H1 (cell line): ENCODE results near the gene CBFA2T2. TPM values are rescaled to one million over a fixed set of nuclear protein-coding genes. Genes with fewer than 3 reads are reported as not detected.

Source experiments
- CTCF ChIA-PET: fragments of 300-600 bp; sonication (Branson Sonifier 250); formaldehyde crosslinking; loops from one replicate; lab custom pipeline; 2021; ENCODE audit not compliant: partially characterized antibody; lab: Charles Lee
- POLR2A ChIA-PET: fragments of 300-600 bp; sonication (Branson Sonifier 250); formaldehyde crosslinking; loops from one replicate; lab custom pipeline; 2021; ENCODE audit warnings: inconsistent platforms; ENCODE audit not compliant: partially characterized antibody; lab: Charles Lee
- DNase-seq, 2 experiments: peaks; one replicate each; pipeline versions ENCODE4 v3.0.0 to v3.0.0-alpha.2; 2010 to 2022; ENCODE audit warnings: low spot score in 2 of 2, low read depth in 1 of 2, mixed read lengths in 1 of 2
- FAIRE-seq: peaks from 2 replicates; lab custom pipeline; 2011; peaks lifted over from hg19 to GRCh38; lab: Jason Lieb, UNC
- H2AFZ ChIP-seq: 2 replicates; pipeline ENCODE4 v1.8.1; 2012; ENCODE audit warnings: low read length, inconsistent platforms
- H2AK5ac ChIP-seq: 2 replicates; pipeline ENCODE4 v1.6.1; 2013; ENCODE audit warnings: low read depth, low read length
- H2BK120ac ChIP-seq: replicated peaks from 2 replicates; pipeline ENCODE3; 2013; ENCODE audit warnings: low read depth, low read length, inconsistent platforms
- H2BK12ac ChIP-seq: 2 replicates; pipeline ENCODE4 v1.6.1; 2013; ENCODE audit warnings: low read depth, low read length
- H2BK15ac ChIP-seq: 2 replicates; pipeline ENCODE4 v1.6.1; 2013; ENCODE audit warnings: low read length
- H2BK20ac ChIP-seq: 2 replicates; pipeline ENCODE4 v1.6.1; 2013; ENCODE audit warnings: low read length
- H2BK5ac ChIP-seq: 2 replicates; pipeline ENCODE4 v1.6.1; 2013; ENCODE audit warnings: low read depth, low read length
- H3K14ac ChIP-seq: 2 replicates; pipeline ENCODE4 v1.6.1; 2013; ENCODE audit warnings: inconsistent platforms; ENCODE audit not compliant: insufficient read length
- H3K18ac ChIP-seq: 2 replicates; pipeline ENCODE4 v1.6.1; 2013; ENCODE audit warnings: low read length; ENCODE audit errors: extremely low read depth
- H3K23ac ChIP-seq: 2 replicates; pipeline ENCODE4 v1.6.1; 2013; ENCODE audit warnings: inconsistent platforms; ENCODE audit not compliant: insufficient read length
- H3K23me2 ChIP-seq: 2 replicates; pipeline ENCODE4 v1.6.1; 2013; ENCODE audit warnings: low read depth, low read length
- H3K27ac ChIP-seq: 2 replicates; pipeline ENCODE4 v1.6.1; 2011; ENCODE audit warnings: low read depth, low read length, inconsistent platforms
- H3K27me3 ChIP-seq, 4 experiments: replicated peaks in 1 of 4; 1 replicate in 1 of 4; 2 replicates in 3 of 4; pipeline versions ENCODE4 v1.6.1 to v1.8.1; 2011 to 2013; ENCODE audit warnings: low read length in 3 of 4, mild to moderate bottlenecking in 3 of 4, inconsistent platforms in 2 of 4, mixed read lengths in 2 of 4, moderate library complexity in 1 of 4; ENCODE audit not compliant: control insufficient read depth in 3 of 4, insufficient read depth in 3 of 4; ENCODE audit errors: extremely low read depth in 1 of 4
- H3K36me3 ChIP-seq, 4 experiments: 2 replicates each; pipeline versions ENCODE4 v1.6.1 to v1.8.1; 2011 to 2013; ENCODE audit warnings: mild to moderate bottlenecking in 4 of 4, low read length in 3 of 4, moderate library complexity in 2 of 4, control low read depth in 1 of 4, inconsistent platforms in 1 of 4; ENCODE audit not compliant: insufficient read depth in 4 of 4, control insufficient read depth in 2 of 4
- H3K4ac ChIP-seq: replicated peaks from 2 replicates; pipeline ENCODE3; 2013; ENCODE audit warnings: low read length, low read depth, mixed read lengths, inconsistent platforms; ENCODE audit not compliant: insufficient read length
- H3K4me1 ChIP-seq, 4 experiments: replicated peaks in 1 of 4; 1 replicate in 1 of 4; 2 replicates in 3 of 4; pipeline versions ENCODE4 v1.6.1 to v1.8.1; 2011 to 2013; ENCODE audit warnings: low read length in 3 of 4, inconsistent platforms in 2 of 4, mixed read lengths in 1 of 4; ENCODE audit not compliant: insufficient read depth in 4 of 4, control insufficient read depth in 3 of 4
- H3K4me2 ChIP-seq, 2 experiments: 2 replicates each; pipeline versions ENCODE4 v1.6.1 to v1.8.1; 2011 to 2013; ENCODE audit warnings: low read depth in 2 of 2, low read length in 2 of 2, control low read depth in 1 of 2, inconsistent platforms in 1 of 2, mild to moderate bottlenecking in 1 of 2; ENCODE audit not compliant: insufficient read depth in 1 of 2
- H3K4me3 ChIP-seq, 4 experiments: fragments of 200-600, 300-600 bp in 1 of 4; sonication (generic), shearing (Covaris generic), sonication (Bioruptor Twin) in 1 of 4; 2 replicates each; pipeline versions ENCODE4 v1.5.1 to v1.8.1; 2011 to 2016; ENCODE audit warnings: low read length in 4 of 4, low read depth in 3 of 4, control low read depth in 2 of 4, inconsistent platforms in 2 of 4, mild to moderate bottlenecking in 2 of 4, mixed read lengths in 1 of 4, moderate library complexity in 1 of 4; ENCODE audit not compliant: insufficient read depth in 2 of 4; ENCODE audit errors: extremely low read depth in 1 of 4
- H3K56ac ChIP-seq: replicated peaks from 2 replicates; pipeline ENCODE3; 2013; ENCODE audit warnings: low read depth, mild to moderate bottlenecking, mixed read lengths, low read length, inconsistent platforms; ENCODE audit not compliant: insufficient read length
- H3K79me1 ChIP-seq: 2 replicates; pipeline ENCODE4 v1.6.1; 2013; ENCODE audit warnings: low read depth, low read length, control low read depth
- H3K79me2 ChIP-seq, 2 experiments: 2 replicates each; pipeline versions ENCODE4 v1.6.1 to v1.8.1; 2012 to 2013; ENCODE audit warnings: low read length in 2 of 2, mild to moderate bottlenecking in 2 of 2, inconsistent platforms in 1 of 2; ENCODE audit not compliant: insufficient read depth in 2 of 2, control insufficient read depth in 1 of 2
- H3K9ac ChIP-seq, 4 experiments: replicated peaks in 1 of 4; 1 replicate in 1 of 4; 2 replicates in 3 of 4; pipeline versions ENCODE4 v1.6.1 to v1.8.1; 2011 to 2013; ENCODE audit warnings: low read depth in 3 of 4, low read length in 3 of 4, control low read depth in 2 of 4, mild to moderate bottlenecking in 2 of 4, moderate library complexity in 2 of 4, inconsistent platforms in 1 of 4; ENCODE audit errors: extremely low read depth in 1 of 4
- H3K9me3 ChIP-seq, 2 experiments: 2 replicates each; pipeline versions ENCODE4 v1.6.1 to v1.8.1; 2012 to 2013; ENCODE audit warnings: mild to moderate bottlenecking in 2 of 2, moderate library complexity in 2 of 2, control low read depth in 1 of 2, inconsistent platforms in 1 of 2, low read depth in 1 of 2, low read length in 1 of 2, mixed read lengths in 1 of 2; ENCODE audit not compliant: insufficient read depth in 2 of 2
- H4K20me1 ChIP-seq, 2 experiments: replicated peaks in 1 of 2; 2 replicates each; pipeline versions ENCODE3 to v1.8.1; 2011 to 2013; ENCODE audit warnings: inconsistent platforms in 2 of 2, low read length in 2 of 2, mild to moderate bottlenecking in 1 of 2; ENCODE audit not compliant: insufficient read depth in 2 of 2, control insufficient read depth in 1 of 2
- H4K5ac ChIP-seq: 2 replicates; pipeline ENCODE4 v1.6.1; 2013; ENCODE audit warnings: low read length, low read depth, mixed read lengths, inconsistent platforms; ENCODE audit not compliant: insufficient read length
- H4K8ac ChIP-seq: 2 replicates; pipeline ENCODE4 v1.8.0; 2013; ENCODE audit warnings: mild to moderate bottlenecking, moderate library complexity, low read length, inconsistent platforms; ENCODE audit not compliant: insufficient read depth; ENCODE audit errors: extremely low read depth
- H4K91ac ChIP-seq: replicated peaks from 2 replicates; pipeline ENCODE3; 2013; ENCODE audit warnings: low read length, mixed read lengths, inconsistent platforms; ENCODE audit not compliant: insufficient read length
- ASH2L ChIP-seq: fragments of 200-600, 300-600 bp; sonication (generic); IDR thresholded peaks from one replicate; pipeline ENCODE4 v1.7.1; 2017; ENCODE audit warnings: low read length
- GTF2F1 ChIP-seq: IDR thresholded peaks from 2 replicates; pipeline ENCODE4 v1.6.1; 2012; ENCODE audit warnings: low read depth, low read length, improper control_type of control experiment, borderline replicate concordance
- JUND ChIP-seq: IDR thresholded peaks from 2 replicates; pipeline ENCODE4 v1.6.1; 2011; ENCODE audit warnings: mild to moderate bottlenecking, improper control_type of control experiment, low read length
- KDM1A ChIP-seq: fragments of 200-600, 300-600 bp; sonication (generic); IDR thresholded peaks from 2 replicates; pipeline ENCODE4 v1.7.1; 2016; ENCODE audit warnings: mild to moderate bottlenecking, low read length, borderline replicate concordance
- KDM4A ChIP-seq: IDR thresholded peaks from one replicate; pipeline ENCODE4 v1.7.1; 2012; ENCODE audit warnings: low read depth, mild to moderate bottlenecking, moderate library complexity, low read length, inconsistent platforms; ENCODE audit not compliant: severe bottlenecking
- KDM5A ChIP-seq: fragments of 200-600 bp; IDR thresholded peaks from 2 replicates; pipeline ENCODE4 v1.7.1; 2012; ENCODE audit warnings: mild to moderate bottlenecking, low read length, inconsistent platforms, mixed read lengths
- SP1 ChIP-seq: IDR thresholded peaks from 2 replicates; pipeline ENCODE4 v1.6.1; 2011; ENCODE audit warnings: low read depth, low read length
- SP4 ChIP-seq: IDR thresholded peaks from 2 replicates; pipeline ENCODE4 v1.6.1; 2012; ENCODE audit warnings: low read length, inconsistent platforms
- SRF ChIP-seq: IDR thresholded peaks from 2 replicates; pipeline ENCODE4 v1.6.1; 2011; ENCODE audit warnings: mild to moderate bottlenecking, low read depth, low read length, moderate library complexity
- TAF1 ChIP-seq: IDR thresholded peaks from 2 replicates; pipeline ENCODE4 v1.6.1; 2011; ENCODE audit warnings: mild to moderate bottlenecking, low read depth, low read length
- TAF7 ChIP-seq: optimal IDR thresholded peaks from 2 replicates; pipeline ENCODE3; 2011; ENCODE audit warnings: low read depth, mild to moderate bottlenecking, inconsistent platforms, low read length, moderate library complexity, borderline replicate concordance
- WGBS, 2 experiments: shearing (Covaris generic) in 1 of 2; methylation state at CpG; one replicate each; pipeline versions ENCODE4 v1.1.6 to v1.1.7; 2013 to 2015; ENCODE audit warnings: low lambda C conversion rate in 2 of 2, mixed read lengths in 2 of 2, inconsistent platforms in 1 of 2, low coverage in 1 of 2, missing lambda C conversion rate in 1 of 2; ENCODE audit not compliant: insufficient replicate concordance in 2 of 2, insufficient coverage in 1 of 2, insufficient read length in 1 of 2; ENCODE audit errors: extremely low coverage in 1 of 2, missing lambda C conversion rate in 1 of 2; 5-methylcytosine and 5-hydroxymethylcytosine counted together
- polyA plus RNA-seq, 7 experiments: library from polyadenylated mRNA; depleted of rRNA in 3 of 7; stranded (reverse) in 5 of 7; unstranded in 2 of 7; fragments of >200 nt in 5 of 7; fragments of 200-250 nt in 2 of 7; gene quantifications; 1 replicate in 5 of 7; 2 replicates in 1 of 7; 4 replicates in 1 of 7; pipeline versions ENCODE4 v1.2.1 to v1.2.3, GENCODE V29; 2011 to 2013; ENCODE audit warnings: missing spikeins in 2 of 7, mixed read lengths in 2 of 7
- total RNA-seq: library from RNA; stranded (reverse); fragmentation: NEBNext Ultra II Directional; extraction: Animal tissue kit (Norgen Biotek cat#: 25700); gene quantifications from 2 replicates; pipeline ENCODE4 v1.2.1, GENCODE V29; 2021

Gene CBFA2T2
- total and polyA plus RNA-seq, 2 of the 8 experiments (the other 6 are each of a cell fraction or from before 2014, with no cell fraction given): 11.6 to 12.9 TPM

DNA sequence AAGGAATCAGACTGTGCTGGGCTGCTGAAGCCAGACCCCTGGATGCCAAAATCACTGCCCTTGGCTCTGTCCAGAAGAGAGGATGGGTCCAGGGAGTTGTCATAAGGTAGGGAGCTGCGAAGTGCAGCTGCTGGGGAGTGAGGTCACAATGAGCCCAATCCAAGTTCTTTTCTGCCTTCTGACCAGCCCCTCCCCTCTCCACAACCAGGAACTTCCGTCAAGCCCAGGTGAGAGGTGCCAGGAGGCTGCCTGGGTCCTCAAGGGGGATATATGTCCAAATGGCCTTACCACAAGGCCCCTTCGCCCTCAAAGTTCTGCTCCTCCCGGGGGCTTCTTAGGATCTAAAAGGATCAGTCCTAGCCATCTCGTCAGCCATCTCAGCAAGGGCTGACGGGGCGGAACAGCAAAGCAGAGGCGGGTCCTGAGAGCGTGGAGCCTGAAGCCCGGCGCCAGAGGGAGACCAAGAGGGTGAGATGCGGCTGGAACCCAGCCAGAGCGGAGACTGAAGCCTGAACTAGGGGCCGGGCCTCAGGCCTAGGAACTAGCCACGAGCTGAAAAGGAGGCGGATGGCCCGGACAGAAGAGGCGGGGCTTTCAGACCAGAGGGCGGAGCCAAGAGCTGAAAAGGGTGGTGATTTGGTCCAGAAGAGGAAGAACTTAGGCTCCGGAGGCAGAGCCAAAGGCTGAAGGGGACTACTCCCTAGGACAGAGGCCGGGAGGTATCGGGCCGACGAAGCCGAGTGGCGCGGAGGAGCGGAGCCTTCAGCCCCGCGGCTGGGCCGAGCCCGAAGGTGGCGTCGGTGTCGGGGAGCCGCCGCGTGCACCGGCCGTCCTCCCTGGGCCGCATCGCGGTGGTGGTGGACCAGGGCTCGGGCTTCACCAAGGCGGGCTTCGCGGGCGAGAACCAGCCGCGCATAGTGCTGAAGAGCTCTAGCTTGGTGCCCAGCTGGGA is 176.7 kb downstream of the CBFA2T2 start, which contains the start of gene ACTL10:
ACTL10 (plus strand) TSS at position 651 of the 952 bp plus-strand sequence. CDS start 555 bp downstream, outside the sequence.
- WGBS, 2 experiments: 47% methylated on average over 26 of the region's 50 CpGs; no CpG with 5 or more reads in 1 of the 2 experiments
- Histone ChIP-seq H4K91ac (peak within 1 kb of the TSS; percentile 63), H3K23me2 (peaks cover 25% of the 10 kb centered on the region; the same call in 1 of the 2 replicates), H2BK5ac (peak within 1 kb of the TSS; percentile 66), H2AK5ac (peak within 1 kb of the TSS; percentile 34; the same call in 1 of the 2 replicates), H2BK15ac (0 out of 2 replicates have a peak within 1 kb of the TSS, but pooled peaks have one; percentile 61), H4K5ac (no peak within 1 kb of the TSS), H3K14ac (no peak within 1 kb of the TSS), H3K18ac (peak within 1 kb of the TSS; percentile 19; the same call in 1 of the 2 replicates), H3K27ac (no peak within 1 kb of the TSS), H3K4me2 (peak within 1 kb of the TSS; percentile 68 to 70), H4K8ac (peak within 1 kb of the TSS; percentile 31; the same call in 1 of the 2 replicates), H2BK20ac (no peak within 1 kb of the TSS), H3K79me2 (no peaks in the 10 kb centered on the region), H3K36me3 (peaks cover 2 to 10% (median 6%) of the 10 kb centered on the region in 4 experiments; a peak in 3 of 8 replicates), H3K79me1 (no peaks in the 10 kb centered on the region; the same call in 1 of the 2 replicates), H3K23ac (no peak within 1 kb of the TSS), H3K4ac (no peak within 1 kb of the TSS), H4K20me1 (peaks cover 0 to 9% of the 10 kb centered on the region in 2 experiments), H3K9ac (no peak within 1 kb of the TSS; a peak in 2 of 7 replicates), H3K4me3 (peak within 1 kb of the TSS; percentile 27 to 56 (median 30)), H3K56ac (no peak within 1 kb of the TSS), H3K9me3 (peaks cover 0 to 5% of the 10 kb centered on the region in 2 experiments; a peak in 1 of 4 replicates), H2BK120ac (no peak within 1 kb of the TSS), H3K4me1 (peaks cover 0 to 18% (median 11%) of the 10 kb centered on the region in 4 experiments; a peak in 4 of 7 replicates), H3K27me3 (peaks cover 0 to 10% (median 3%) of the 10 kb centered on the region in 4 experiments; a peak in 3 of 7 replicates), H2AFZ (no peak within 1 kb of the TSS), H2BK12ac (peak within 1 kb of the TSS; percentile 60; the same call in 1 of the 2 replicates)
- ChIA-PET POLR2A (interaction anchor here (0.9 to 17.9 kb wide), 10 partner anchors 12 to 266 kb away, joined by 3 to 245 read pairs (median 5); partner anchors contain the start of genes CDK5RAP1, NECAB3, PXMP4 and ZNF341), CTCF (interaction anchor here (0.6 to 4.3 kb wide), 12 partner anchors 10 to 1575 kb away, joined by 3 to 38 read pairs (median 5); partner anchors contain the start of gene ZNF341)
- no peak for FAIRE-seq
- DNase-seq: peak; percentile 70 to 79
- TF ChIP-seq KDM1A: no peak
- no peak for TF ChIP-seq GTF2F1
- no peak for TF ChIP-seq TAF7
- no peak for TF ChIP-seq SRF
- TF ChIP-seq SP4: no peak
- peak; percentile 84 for TF ChIP-seq TAF1
- TF ChIP-seq KDM4A: no peak
- no peak for TF ChIP-seq SP1
- TF ChIP-seq KDM5A: no peak
- TF ChIP-seq ASH2L: no peak
- TF ChIP-seq JUND: no peak
